COLO668 (cell line): ENCODE measurements around the gene BBC3.

Experiments
- DNase-seq: peaks from one replicate; lab custom pipeline; 2025; ENCODE audit not compliant: unreplicated experiment; lab: John Stamatoyannopoulos, UW

The BBC3 gene

GRCh38 chr19:47231215-47232054, 436 bp upstream of the BBC3 start:
- DNase-seq, result peak; percentile 86

- peak; percentile 48 for DNase-seq
Measured at GRCh38 chr19:47230054-47230920, 712 bp downstream of the BBC3 start.

- DNase-seq, result no peak
Measured at GRCh38 chr19:47229676-47230053, 1.3 kb downstream of the BBC3 start.

- peak; percentile 12 for DNase-seq
Measured at GRCh38 chr19:47228937-47229675, 1.9 kb downstream of the BBC3 start.

- DNase-seq, result peak; percentile 53
Measured at GRCh38 chr19:47228168-47228936, 2.6 kb downstream of the BBC3 start.

GRCh38 chr19:47227352-47228167, 3.4 kb downstream of the BBC3 start:
- DNase-seq, result peak; percentile 69

GRCh38 chr19:47226426-47227351, 4.3 kb downstream of the BBC3 start:
- peak; percentile 74 for DNase-seq

GRCh38 chr19:47225746-47226425, 5.1 kb downstream of the BBC3 start:
- peak; percentile 93 for DNase-seq

- DNase-seq, result no peak
Measured at GRCh38 chr19:47221890-47222289, 9.1 kb downstream of the BBC3 start.

- no peak for DNase-seq
Measured at GRCh38 chr19:47221080-47221841, 9.7 kb downstream of the BBC3 start.

- no peak for DNase-seq
Measured at GRCh38 chr19:47215581-47215980, 15.4 kb downstream of the BBC3 start.

GRCh38 chr19:47210689-47211316, 20.2 kb downstream of the BBC3 start:
- peak; percentile 68 for DNase-seq

GRCh38 chr19:47210180-47210490, 20.9 kb downstream of the BBC3 start:
- no peak for DNase-seq

GRCh38 chr19:47209319-47210179, 21.4 kb downstream of the BBC3 start:
- no peak for DNase-seq

GRCh38 chr19:47203254-47203653, 27.7 kb downstream of the BBC3 start:
- no peak for DNase-seq

- no peak for DNase-seq
Measured at GRCh38 chr19:47200530-47200929, 30.5 kb downstream of the BBC3 start.
